Neuronal stem cell (in vitro differentiated cells): ENCODE measurements around the gene INTU.

ENCODE experiments used
- DNase-seq: peaks from one replicate; pipeline ENCODE4 v3.0.0-alpha.2; 2013; ENCODE audit warnings: low spot score
- H2AFZ ChIP-seq: one replicate; pipeline ENCODE4 v1.6.1; 2013; ENCODE audit warnings: mild to moderate bottlenecking, low read length, inconsistent platforms
- H2AK5ac ChIP-seq: 2 replicates; pipeline ENCODE4 v1.6.1; 2013; ENCODE audit warnings: low read depth, mild to moderate bottlenecking, inconsistent platforms, low read length, moderate library complexity, mixed read lengths
- H2BK120ac ChIP-seq: 2 replicates; pipeline ENCODE4 v1.6.1; 2013; ENCODE audit warnings: low read depth, mild to moderate bottlenecking, inconsistent platforms, low read length, moderate library complexity, mixed read lengths
- H2BK12ac ChIP-seq: one replicate; pipeline ENCODE4 v1.6.1; 2013; ENCODE audit warnings: low read length, inconsistent platforms
- H2BK15ac ChIP-seq: 2 replicates; pipeline ENCODE4 v1.6.1; 2013; ENCODE audit warnings: mild to moderate bottlenecking, low read length, inconsistent platforms, mixed read lengths
- H2BK5ac ChIP-seq: one replicate; pipeline ENCODE4 v1.6.1; 2013; ENCODE audit warnings: inconsistent platforms, mild to moderate bottlenecking, low read length, moderate library complexity
- H3K14ac ChIP-seq: one replicate; pipeline ENCODE4 v1.6.1; 2013; ENCODE audit warnings: low read length, inconsistent platforms
- H3K18ac ChIP-seq: 2 replicates; pipeline ENCODE4 v1.6.1; 2013; ENCODE audit warnings: low read length, inconsistent platforms
- H3K23ac ChIP-seq: 2 replicates; pipeline ENCODE4 v1.6.1; 2013; ENCODE audit warnings: low read depth, mild to moderate bottlenecking, mixed read lengths, low read length, inconsistent platforms; ENCODE audit not compliant: poor library complexity
- H3K27ac ChIP-seq: replicated peaks from 3 replicates; pipeline ENCODE4 v1.5.1; 2013; ENCODE audit warnings: low read length, inconsistent platforms
- H3K27me3 ChIP-seq, 3 experiments: 2 replicates each; pipeline ENCODE4 v1.6.1; 2013; ENCODE audit warnings: low read length in 3 of 3, mild to moderate bottlenecking in 2 of 3, inconsistent platforms in 1 of 3, low read depth in 1 of 3, mixed read lengths in 1 of 3, moderate library complexity in 1 of 3; ENCODE audit not compliant: control insufficient read depth in 3 of 3, insufficient read depth in 3 of 3
- H3K36me3 ChIP-seq, 2 donors: replicated peaks in 1 of 2; 2 replicates each; pipeline ENCODE4 v1.6.1; 2013; ENCODE audit warnings: low read length in 2 of 2; ENCODE audit not compliant: control insufficient read depth in 2 of 2, insufficient read depth in 2 of 2
- H3K4ac ChIP-seq: 2 replicates; pipeline ENCODE4 v1.6.1; 2013; ENCODE audit warnings: inconsistent platforms, mild to moderate bottlenecking, low read length, moderate library complexity
- H3K4me1 ChIP-seq, 2 donors: 1 replicate in 1 of 2; 2 replicates in 1 of 2; pipeline ENCODE4 v1.6.1; 2013; ENCODE audit warnings: low read length in 2 of 2, low read depth in 1 of 2; ENCODE audit not compliant: control insufficient read depth in 2 of 2, insufficient read depth in 1 of 2
- H3K4me2 ChIP-seq: one replicate; pipeline ENCODE4 v1.6.1; 2013; ENCODE audit warnings: mild to moderate bottlenecking, low read length, inconsistent platforms; ENCODE audit not compliant: insufficient read depth, poor library complexity, severe bottlenecking
- H3K4me3 ChIP-seq, 2 donors: 2 replicates each; pipeline ENCODE4 v1.5.1; 2013; ENCODE audit warnings: low read length in 2 of 2, mild to moderate bottlenecking in 2 of 2, inconsistent platforms in 1 of 2, moderate library complexity in 1 of 2
- H3K79me1 ChIP-seq: one replicate; pipeline ENCODE4 v1.6.1; 2013; ENCODE audit warnings: low read depth, mild to moderate bottlenecking, inconsistent platforms, low read length, moderate library complexity
- H3K9ac ChIP-seq: one replicate; pipeline ENCODE4 v1.6.1; 2013; ENCODE audit warnings: mild to moderate bottlenecking, low read depth, low read length, inconsistent platforms; ENCODE audit not compliant: poor library complexity
- H3K9me3 ChIP-seq, 2 donors: replicated peaks in 1 of 2; 2 replicates each; pipeline versions ENCODE3 to v1.6.1; 2013; ENCODE audit warnings: low read length in 2 of 2, mild to moderate bottlenecking in 2 of 2, inconsistent platforms in 1 of 2, low read depth in 1 of 2, mixed read lengths in 1 of 2, moderate library complexity in 1 of 2; ENCODE audit not compliant: control insufficient read depth in 2 of 2, insufficient read depth in 1 of 2
- H4K8ac ChIP-seq: one replicate; pipeline ENCODE4 v1.6.1; 2013; ENCODE audit warnings: low read depth, mild to moderate bottlenecking, inconsistent platforms, low read length, moderate library complexity
- H4K91ac ChIP-seq: one replicate; pipeline ENCODE4 v1.6.1; 2013; ENCODE audit warnings: low read length, low read depth, mild to moderate bottlenecking, inconsistent platforms; ENCODE audit not compliant: poor library complexity
- WGBS, 2 donors: extraction: QIAGEN DNeasy Blood & Tissue Kit; methylation state at CpG; one replicate each; pipeline ENCODE4 v1.1.7; 2013; ENCODE audit warnings: missing lambda C conversion rate in 2 of 2, mixed read lengths in 1 of 2; ENCODE audit not compliant: insufficient read length in 2 of 2, insufficient replicate concordance in 1 of 2; ENCODE audit errors: extremely low coverage in 2 of 2; 5-methylcytosine and 5-hydroxymethylcytosine counted together

INTU gene

DNA sequence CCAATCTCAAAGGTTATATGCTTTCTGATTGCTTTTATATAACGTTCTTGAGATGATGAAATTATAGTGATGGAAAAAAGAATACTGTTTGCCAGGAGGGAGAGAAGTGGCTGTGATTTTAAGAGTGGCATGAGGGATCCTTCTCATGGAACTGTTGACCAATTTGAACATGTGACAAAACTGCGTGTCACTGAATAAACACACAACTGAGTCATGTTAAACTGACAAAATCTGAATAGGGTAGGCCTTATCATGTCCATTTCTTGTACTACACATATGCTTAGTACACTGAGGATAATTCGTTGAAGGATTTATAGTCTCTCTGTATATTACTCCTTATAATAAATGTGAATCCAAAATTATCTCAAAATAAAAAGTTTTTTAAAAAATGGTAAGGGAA is 127.1 kb downstream of the INTU start:
- H4K8ac ChIP-seq = no peak overlapping the region
- no peak overlapping the region for H2BK120ac ChIP-seq
- no peak overlapping the region for H2AK5ac ChIP-seq
- H2BK15ac ChIP-seq = no peak overlapping the region
- no peak overlapping the region for H2BK5ac ChIP-seq
- no peak overlapping the region for H2BK12ac ChIP-seq
- H3K9ac ChIP-seq = no peak overlapping the region
- H3K18ac ChIP-seq = no peak overlapping the region
- H3K27ac ChIP-seq = no peak overlapping the region
- H2AFZ ChIP-seq = no peak overlapping the region
- no peak overlapping the region for H3K4me3 ChIP-seq
- no peak overlapping the region for H3K4me2 ChIP-seq
- H3K4me1 ChIP-seq = no peaks in the 10 kb centered on the region
- H3K4ac ChIP-seq = no peak overlapping the region
- H4K91ac ChIP-seq = no peak overlapping the region
- no peaks in the 10 kb centered on the region for H3K79me1 ChIP-seq
- no peaks in the 10 kb centered on the region for H3K27me3 ChIP-seq
- no peak overlapping the region for H3K14ac ChIP-seq
- H3K9me3 ChIP-seq = peaks cover 0 to 6% of the 10 kb centered on the region in 2 donors
- no CpG with 5 or more reads among the region's 3 CpGs for WGBS, 2 donors
- DNase-seq = no peak
- no peaks in the 10 kb centered on the region for H3K36me3 ChIP-seq
- no peak overlapping the region for H3K23ac ChIP-seq

DNA sequence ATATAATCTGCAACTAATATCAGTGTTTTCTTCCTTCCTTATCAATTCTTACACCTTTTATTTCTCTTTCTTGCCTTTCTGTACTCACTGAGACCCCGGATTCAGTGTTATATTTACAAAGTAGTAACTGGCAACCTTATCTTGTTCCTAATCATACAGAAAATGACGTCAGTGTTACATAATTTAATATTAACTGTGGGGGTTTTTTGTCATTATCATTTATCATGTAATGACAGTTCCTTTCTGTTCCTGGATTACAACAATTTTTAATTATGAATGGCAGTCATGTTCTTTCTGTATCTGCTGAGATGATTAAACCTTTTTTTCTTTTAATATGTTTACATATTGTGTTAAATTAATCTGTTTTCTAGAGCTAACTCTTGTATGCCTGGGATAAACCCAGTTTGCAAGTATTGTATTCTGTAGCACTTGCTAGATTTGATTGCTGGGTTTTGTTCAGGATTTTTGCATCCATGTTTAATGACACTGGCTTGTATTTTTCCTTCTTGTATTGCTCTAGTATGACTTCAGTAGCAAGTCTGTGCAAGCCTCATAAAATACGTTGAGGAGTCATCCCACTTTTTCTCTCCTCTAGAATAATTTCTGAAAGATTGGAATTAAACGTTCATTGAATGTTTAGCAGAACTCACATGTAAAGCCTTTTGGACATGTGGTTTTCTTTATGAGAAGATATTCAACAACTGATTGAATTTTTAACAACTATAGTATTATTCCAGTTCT is 138.9 kb downstream of the INTU start:
- Histone ChIP-seq H2BK120ac (no peak overlapping the region), H3K14ac (no peak overlapping the region), H4K91ac (no peak overlapping the region), H3K9ac (no peak overlapping the region), H3K27me3 (no peaks in the 10 kb centered on the region), H3K36me3 (no peaks in the 10 kb centered on the region), H3K4me2 (no peak overlapping the region), H2BK12ac (no peak overlapping the region), H3K4me1 (no peaks in the 10 kb centered on the region), H3K23ac (no peak overlapping the region), H3K79me1 (no peaks in the 10 kb centered on the region), H2BK5ac (no peak overlapping the region), H3K4ac (no peak overlapping the region), H2AFZ (no peak overlapping the region), H2BK15ac (no peak overlapping the region), H3K18ac (no peak overlapping the region), H3K9me3 (no peaks in the 10 kb centered on the region), H3K27ac (no peak overlapping the region), H2AK5ac (no peak overlapping the region), H3K4me3 (no peak overlapping the region), H4K8ac (no peak overlapping the region)
- no CpG with 5 or more reads among the region's 4 CpGs for WGBS, 2 donors
- DNase-seq = no peak

GRCh38 chr4:127772769-127773671 is 140.3 kb downstream of the INTU start:
- Histone ChIP-seq H3K4me1 (peaks cover under 1 to 3% of the 10 kb centered on the region in 2 donors), H3K4me3 (no peak overlapping the region), H3K23ac (no peak overlapping the region), H3K14ac (no peak overlapping the region), H3K9ac (no peak overlapping the region), H3K36me3 (no peaks in the 10 kb centered on the region), H4K91ac (no peak overlapping the region), H2AK5ac (no peak overlapping the region), H2BK5ac (no peak overlapping the region), H3K4me2 (no peak overlapping the region), H2AFZ (no peak overlapping the region), H3K79me1 (no peaks in the 10 kb centered on the region), H3K27ac (no peak overlapping the region), H3K9me3 (no peaks in the 10 kb centered on the region), H3K18ac (no peak overlapping the region), H2BK12ac (no peak overlapping the region), H4K8ac (no peak overlapping the region), H3K4ac (no peak overlapping the region), H3K27me3 (no peaks in the 10 kb centered on the region), H2BK120ac (no peak overlapping the region), H2BK15ac (no peak overlapping the region)
- DNase-seq = no peak
- WGBS, 2 donors = no CpG with 5 or more reads among the region's 10 CpGs

GRCh38 chr4:127775843-127776242 is 143.1 kb downstream of the INTU start:
- Histone ChIP-seq H3K4ac (no peak overlapping the region), H2AFZ (no peak overlapping the region), H3K4me1 (peaks cover 3% of the 10 kb centered on the region in 2 donors), H3K23ac (no peak overlapping the region), H3K4me3 (no peak overlapping the region), H4K91ac (no peak overlapping the region), H2BK5ac (no peak overlapping the region), H3K14ac (no peak overlapping the region), H3K27me3 (no peaks in the 10 kb centered on the region), H4K8ac (no peak overlapping the region), H3K36me3 (no peaks in the 10 kb centered on the region), H3K4me2 (no peak overlapping the region), H2AK5ac (no peak overlapping the region), H3K18ac (no peak overlapping the region), H3K9ac (no peak overlapping the region), H2BK12ac (no peak overlapping the region), H3K27ac (no peak overlapping the region), H3K9me3 (no peaks in the 10 kb centered on the region), H2BK15ac (no peak overlapping the region), H2BK120ac (no peak overlapping the region), H3K79me1 (no peaks in the 10 kb centered on the region)
- WGBS, 2 donors = no CpG with 5 or more reads among the region's 4 CpGs
- DNase-seq = no peak
